HG03442 (cell line): ENCODE measurements around the gene DSCAM.

Experiments used
- ATAC-seq: cut with Tn5 transposase; IDR thresholded peaks from one replicate; pipeline ENCODE4 v1.9.1; 2021; ENCODE audit warnings: mild to moderate bottlenecking, moderate library complexity; ENCODE audit not compliant: unreplicated experiment

DSCAM gene

GRCh38 chr21:40402884-40403582 lies 443.9 kb downstream of the DSCAM start:
- no peak for ATAC-seq

- ATAC-seq: no peak
Measured at GRCh38 chr21:40395732-40396131, 451.2 kb downstream of the DSCAM start.

GRCh38 chr21:40393066-40393465 lies 453.9 kb downstream of the DSCAM start:
- ATAC-seq: no peak

GRCh38 chr21:40388046-40388445 lies 458.9 kb downstream of the DSCAM start:
- no peak for ATAC-seq

- ATAC-seq: no peak
Measured at GRCh38 chr21:40386981-40387747, 459.8 kb downstream of the DSCAM start.

GRCh38 chr21:40386294-40386911 lies 460.6 kb downstream of the DSCAM start:
- no peak for ATAC-seq

- no peak for ATAC-seq
Measured at GRCh38 chr21:40385883-40386282, 461.1 kb downstream of the DSCAM start.

GRCh38 chr21:40383951-40384350 lies 463.0 kb downstream of the DSCAM start:
- no peak for ATAC-seq

GRCh38 chr21:40381111-40381510 lies 465.8 kb downstream of the DSCAM start:
- no peak for ATAC-seq

GRCh38 chr21:40379881-40380810 lies 466.8 kb downstream of the DSCAM start:
- ATAC-seq: no peak

- no peak for ATAC-seq
Measured at GRCh38 chr21:40377135-40377534, 469.8 kb downstream of the DSCAM start.

- no peak for ATAC-seq
Measured at GRCh38 chr21:40373761-40374160, 473.2 kb downstream of the DSCAM start.

- ATAC-seq: no peak
Measured at GRCh38 chr21:40372506-40372905, 474.5 kb downstream of the DSCAM start.

GRCh38 chr21:40371329-40371728 lies 475.6 kb downstream of the DSCAM start:
- ATAC-seq: no peak

- ATAC-seq: no peak
Measured at GRCh38 chr21:40356644-40357043, 490.3 kb downstream of the DSCAM start.

- ATAC-seq: no peak
Measured at GRCh38 chr21:40355076-40355475, 491.9 kb downstream of the DSCAM start.

- no peak for ATAC-seq
Measured at GRCh38 chr21:40351006-40351405, 496.0 kb downstream of the DSCAM start.

- ATAC-seq: no peak
Measured at GRCh38 chr21:40349591-40349990, 497.4 kb downstream of the DSCAM start.

GRCh38 chr21:40345711-40346321 lies 501.1 kb downstream of the DSCAM start:
- no peak for ATAC-seq

GRCh38 chr21:40340357-40340756 lies 506.6 kb downstream of the DSCAM start:
- no peak for ATAC-seq
